RWPE1 (cell line): ENCODE measurements around the gene NRDC.

ENCODE experiments used
- CTCF ChIA-PET: fragments of 350-600 bp; sonication (Branson Sonifier 250); formaldehyde crosslinking; extraction: SDS; loops from one replicate; lab custom pipeline; 2021; lab: Yijun Ruan, JAX
- POLR2A ChIA-PET: fragments of 400-600 bp; formaldehyde crosslinking; extraction: SDS; loops from one replicate; lab custom pipeline; 2020; ENCODE audit warnings: antibody characterized with exemption; ENCODE audit not compliant: low non-redundant PET; lab: Yijun Ruan, JAX
- DNase-seq: peaks from one replicate; pipeline ENCODE4 v3.0.0; 2012; ENCODE audit warnings: low spot score
- H3K27ac ChIP-seq: fragments of 450-650 bp; 2 replicates; pipeline ENCODE4 v1.5.1; 2017
- TF ChIP-seq, protein P1 (sequence below): fragments of 450-650 bp; conservative IDR thresholded peaks from 2 replicates; pipeline ENCODE4 v1.5.1; 2017; ENCODE audit warnings: low read depth, mild to moderate bottlenecking

NRDC gene

DNA sequence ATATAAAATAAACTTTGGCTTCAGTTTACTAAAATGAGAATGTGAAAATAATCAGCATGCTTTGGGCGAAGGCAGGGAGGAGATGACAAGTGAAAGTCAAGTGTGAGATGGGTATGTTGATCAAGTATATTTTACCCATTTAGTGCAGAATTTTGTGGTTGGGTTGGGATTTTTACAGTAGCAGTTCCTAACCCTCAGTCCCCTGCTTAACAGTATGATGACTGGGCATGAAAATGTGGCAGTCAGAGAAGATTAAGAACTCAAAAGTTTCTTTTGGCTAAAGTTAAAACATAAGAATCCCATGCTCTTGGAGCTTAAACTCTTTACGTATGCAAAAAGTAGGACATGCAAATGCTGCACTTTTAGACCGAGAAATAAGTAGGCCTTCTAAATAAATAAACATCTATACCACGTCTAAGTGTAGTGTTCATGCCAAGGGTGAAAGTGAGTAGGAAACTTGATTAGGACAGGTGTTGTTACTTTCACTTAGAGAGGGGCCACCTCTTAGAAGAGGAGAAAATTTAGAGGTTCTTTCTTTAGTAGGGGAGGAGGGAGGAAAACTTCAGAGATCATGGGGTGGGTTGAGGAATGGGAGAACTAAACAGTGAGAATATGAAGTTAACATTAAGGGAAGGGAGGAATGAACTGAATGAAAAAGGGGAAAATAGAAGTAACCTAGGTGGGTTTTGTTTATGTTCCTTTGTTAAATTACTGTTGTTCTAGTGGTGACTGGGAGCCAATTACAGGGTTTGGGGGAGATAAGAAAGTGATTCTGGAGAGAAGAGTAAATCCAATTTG lies 133.8 kb downstream of the NRDC start:
- H3K27ac ChIP-seq = no peak overlapping the region
- DNase-seq = no peak
- POLR2A ChIA-PET = no interaction called here
- TF ChIP-seq, protein P1, sequence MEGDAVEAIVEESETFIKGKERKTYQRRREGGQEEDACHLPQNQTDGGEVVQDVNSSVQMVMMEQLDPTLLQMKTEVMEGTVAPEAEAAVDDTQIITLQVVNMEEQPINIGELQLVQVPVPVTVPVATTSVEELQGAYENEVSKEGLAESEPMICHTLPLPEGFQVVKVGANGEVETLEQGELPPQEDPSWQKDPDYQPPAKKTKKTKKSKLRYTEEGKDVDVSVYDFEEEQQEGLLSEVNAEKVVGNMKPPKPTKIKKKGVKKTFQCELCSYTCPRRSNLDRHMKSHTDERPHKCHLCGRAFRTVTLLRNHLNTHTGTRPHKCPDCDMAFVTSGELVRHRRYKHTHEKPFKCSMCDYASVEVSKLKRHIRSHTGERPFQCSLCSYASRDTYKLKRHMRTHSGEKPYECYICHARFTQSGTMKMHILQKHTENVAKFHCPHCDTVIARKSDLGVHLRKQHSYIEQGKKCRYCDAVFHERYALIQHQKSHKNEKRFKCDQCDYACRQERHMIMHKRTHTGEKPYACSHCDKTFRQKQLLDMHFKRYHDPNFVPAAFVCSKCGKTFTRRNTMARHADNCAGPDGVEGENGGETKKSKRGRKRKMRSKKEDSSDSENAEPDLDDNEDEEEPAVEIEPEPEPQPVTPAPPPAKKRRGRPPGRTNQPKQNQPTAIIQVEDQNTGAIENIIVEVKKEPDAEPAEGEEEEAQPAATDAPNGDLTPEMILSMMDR = no peak
- CTCF ChIA-PET = no interaction called here

DNA sequence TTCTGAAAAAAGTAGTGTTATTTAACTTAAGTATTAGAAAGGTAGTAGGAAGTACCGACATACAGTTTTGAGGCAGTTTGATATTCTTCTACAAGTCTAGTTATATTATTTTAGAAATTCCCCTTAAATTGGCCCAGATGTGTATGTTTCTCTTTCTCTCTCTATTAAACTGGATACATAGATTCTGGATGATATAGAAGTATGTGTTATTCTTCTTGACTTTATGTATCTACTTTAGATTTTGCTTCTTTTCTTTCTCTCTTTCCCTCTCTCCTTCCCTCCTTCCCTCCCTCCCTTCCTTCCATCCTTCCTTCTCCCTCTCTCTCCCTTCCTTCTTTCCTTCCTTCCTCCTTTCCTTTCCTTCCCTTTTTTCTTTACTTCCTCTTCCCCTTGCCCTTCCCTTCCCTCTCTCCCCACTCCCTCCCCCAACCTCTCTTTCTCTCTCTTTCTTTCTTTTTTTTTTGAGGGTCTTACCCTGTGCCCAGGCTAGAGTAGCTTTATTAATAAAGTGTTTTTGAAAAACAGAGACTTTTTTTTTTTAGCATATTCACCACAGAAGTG lies 137.3 kb downstream of the NRDC start:
- H3K27ac ChIP-seq = no peak overlapping the region
- TF ChIP-seq, protein P1 = no peak
- CTCF ChIA-PET = interaction anchor here (0.7 kb wide), 2 partner anchors 14 to 146 kb away, joined by 3 read pairs; no protein-coding TSS in a partner anchor
- POLR2A ChIA-PET = no interaction called here
- DNase-seq = no peak

DNA sequence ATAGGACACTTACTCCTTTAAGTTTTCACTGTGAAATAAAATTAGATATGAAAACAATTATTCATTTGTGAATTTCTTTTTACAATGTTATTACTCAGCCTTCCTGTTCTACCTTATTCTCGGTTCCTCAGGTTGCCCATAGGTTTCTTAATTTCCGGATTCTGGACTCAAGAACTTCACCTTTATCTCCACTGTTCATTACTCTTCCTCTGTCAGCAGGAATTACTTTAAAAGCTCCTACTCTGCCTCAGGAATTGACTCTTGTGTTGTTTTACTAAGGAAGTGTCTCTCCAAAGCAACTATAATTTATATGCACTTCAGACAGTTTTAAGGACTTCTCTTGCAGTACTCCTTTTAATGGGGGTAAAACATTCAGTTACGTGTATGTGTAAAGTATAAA lies 137.9 kb downstream of the NRDC start:
- H3K27ac ChIP-seq = no peak overlapping the region
- ChIA-PET CTCF (interaction anchor here (0.6 kb wide), 1 partner anchor 273 kb away, joined by 3 read pairs; no protein-coding TSS in a partner anchor), POLR2A (no interaction called here)
- no peak for DNase-seq
- TF ChIP-seq, protein P1 = no peak
